NCI-H748 (cell line): ENCODE measurements around the gene SEC61A2.
A peak's percentile ranks its signal among the peaks of the same experiment; 100 is the strongest.
"Not testable (repeated sequence)": the region's sequence is repeated elsewhere in the genome, so short reads cannot be mapped to it uniquely, and the experiment has no call there.

ENCODE experiments used
- DNase-seq: peaks from one replicate; lab custom pipeline; 2025; ENCODE audit not compliant: unreplicated experiment; lab: John Stamatoyannopoulos, UW

Gene SEC61A2

GRCh38 chr10:12158111-12158510, 28.6 kb downstream of the SEC61A2 start:
- no peak for DNase-seq

DNA sequence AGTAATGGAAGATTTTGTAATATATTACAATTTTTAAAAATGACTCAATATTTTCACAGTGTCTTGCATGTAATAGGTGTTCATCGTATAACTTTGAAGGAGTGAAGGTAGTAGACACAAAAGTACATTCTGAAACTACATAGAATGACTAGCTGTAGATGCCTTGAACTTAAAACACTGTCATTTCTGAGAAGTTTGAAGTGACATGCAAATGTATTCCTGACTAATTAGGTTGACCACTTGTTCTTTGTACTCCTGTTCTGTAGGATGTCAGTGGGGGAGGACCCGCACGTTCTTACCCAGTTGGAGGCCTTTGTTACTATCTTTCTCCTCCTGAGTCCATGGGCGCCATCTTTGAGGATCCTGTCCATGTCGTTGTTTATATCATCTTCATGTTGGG, 31.2 kb downstream of the SEC61A2 start:
- DNase-seq, result no peak

- no peak for DNase-seq
Measured at GRCh38 chr10:12162927-12163326, 33.5 kb downstream of the SEC61A2 start.

DNA sequence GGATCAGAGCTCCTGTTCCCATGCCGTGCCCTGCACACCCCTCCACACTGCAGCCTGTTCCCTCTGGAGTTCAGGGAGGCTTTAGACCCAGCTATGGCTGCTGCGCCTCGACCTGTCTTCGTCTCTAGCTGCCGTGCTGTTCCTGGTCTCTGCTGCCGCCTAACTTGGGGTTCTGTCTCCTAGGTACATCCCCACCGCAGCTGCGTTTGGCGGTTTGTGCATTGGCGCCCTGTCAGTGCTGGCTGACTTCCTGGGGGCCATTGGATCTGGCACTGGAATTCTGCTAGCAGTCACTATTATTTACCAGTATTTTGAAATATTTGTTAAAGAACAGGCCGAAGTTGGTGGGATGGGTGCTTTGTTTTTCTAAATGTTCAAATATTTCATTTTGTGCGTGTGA, 34.6 kb downstream of the SEC61A2 start:
- DNase-seq, result no peak

DNA sequence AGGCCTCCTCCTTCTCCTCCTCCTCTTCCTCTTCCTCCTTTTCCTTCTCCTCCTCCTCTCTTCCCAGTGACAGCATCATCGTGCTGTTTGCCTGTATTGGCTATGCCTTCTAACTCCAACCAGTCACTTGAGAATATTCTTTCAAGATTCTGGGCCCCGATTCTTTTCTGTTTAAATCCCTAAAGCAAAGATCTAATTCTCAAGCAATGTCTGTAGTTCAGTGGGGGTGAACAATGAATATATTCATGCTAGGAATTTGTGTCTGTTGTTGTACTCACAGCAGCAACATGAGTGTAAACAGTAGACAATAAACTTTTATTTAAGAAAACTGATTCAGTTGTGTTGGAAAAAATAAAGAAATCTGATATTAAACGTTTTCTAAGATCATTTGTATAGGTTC, 35.6 kb downstream of the SEC61A2 start:
- DNase-seq, result no peak

GRCh38 chr10:12165999-12166775, 36.7 kb downstream of the SEC61A2 start:
- DNase-seq, result no peak

DNA sequence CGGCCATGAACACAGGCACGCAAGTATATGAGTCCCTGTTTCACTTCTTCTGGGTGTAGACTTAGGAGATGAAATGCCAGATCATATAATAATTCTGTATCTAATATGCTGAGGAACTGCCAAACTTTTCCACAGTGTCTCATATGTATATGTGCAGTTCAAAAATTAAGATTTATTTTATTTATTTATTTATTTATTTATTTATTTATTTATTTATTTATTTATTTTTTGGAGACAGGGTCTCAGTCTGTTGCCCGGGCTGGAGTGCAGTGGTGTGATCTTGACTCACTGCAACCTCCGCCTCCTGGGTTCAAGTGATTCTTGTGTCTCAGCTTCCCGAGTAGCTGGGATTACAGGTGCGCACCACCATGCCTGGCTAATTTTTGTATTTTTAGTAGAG, 42.0 kb downstream of the SEC61A2 start:
- not testable (repeated sequence) for DNase-seq

DNA sequence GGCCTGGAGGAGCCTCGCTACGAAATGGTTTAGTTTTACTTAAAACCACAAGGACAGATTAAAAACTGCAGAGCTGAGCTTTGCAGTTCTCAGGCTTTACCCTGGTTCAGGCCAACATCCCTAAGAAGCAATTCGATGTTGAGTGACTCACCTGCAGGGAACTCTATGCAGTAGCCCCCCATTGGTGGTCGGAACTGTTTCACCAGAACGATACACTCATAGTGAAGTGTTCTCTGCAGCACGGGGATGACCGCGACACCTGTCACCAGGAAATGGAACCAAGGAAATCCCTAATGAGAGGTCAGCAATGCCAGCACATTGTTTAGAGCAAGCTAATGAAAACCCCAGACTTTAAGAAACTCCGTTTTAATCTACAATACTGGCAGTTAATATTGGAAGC, 48.2 kb downstream of the SEC61A2 start:
- DNase-seq, result no peak

- DNase-seq, result no peak
Measured at GRCh38 chr10:12179606-12180170, 50.2 kb downstream of the SEC61A2 start.

GRCh38 chr10:12180221-12180974, 50.9 kb downstream of the SEC61A2 start:
- DNase-seq, result no peak

DNA sequence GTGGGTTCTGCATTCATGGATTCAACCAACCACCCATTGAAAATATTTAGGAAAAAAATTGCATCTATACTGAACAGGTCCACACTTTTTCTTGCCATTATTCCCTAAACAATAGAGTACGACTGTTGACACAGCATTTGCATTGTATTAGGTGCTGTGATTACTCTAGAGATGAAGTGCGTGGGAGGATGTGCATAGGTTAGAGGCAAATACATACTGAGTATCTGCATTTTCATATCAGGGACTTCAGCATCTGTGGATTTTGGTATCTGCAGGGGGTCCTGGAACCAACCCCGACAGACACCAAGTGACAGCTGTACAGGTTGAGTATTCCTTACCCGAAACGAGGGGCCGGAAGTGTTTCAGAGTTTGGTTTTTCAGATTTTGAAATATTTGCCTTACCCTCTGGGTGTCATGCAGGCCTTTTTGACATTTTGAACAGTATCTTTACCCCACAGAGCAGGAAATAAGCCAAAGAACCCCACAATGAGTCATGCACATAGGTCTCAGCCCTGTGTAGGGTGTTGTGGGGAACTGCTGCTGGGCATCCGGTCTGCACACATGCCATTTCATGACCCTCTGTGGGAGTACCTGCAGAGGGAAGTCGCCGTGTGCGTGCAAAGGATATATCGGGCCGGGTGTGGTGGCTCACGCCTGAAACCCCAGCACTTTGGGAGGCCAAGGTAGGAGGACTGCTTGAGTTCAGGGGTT, 51.7 kb downstream of the SEC61A2 start:
- DNase-seq, result no peak

DNA sequence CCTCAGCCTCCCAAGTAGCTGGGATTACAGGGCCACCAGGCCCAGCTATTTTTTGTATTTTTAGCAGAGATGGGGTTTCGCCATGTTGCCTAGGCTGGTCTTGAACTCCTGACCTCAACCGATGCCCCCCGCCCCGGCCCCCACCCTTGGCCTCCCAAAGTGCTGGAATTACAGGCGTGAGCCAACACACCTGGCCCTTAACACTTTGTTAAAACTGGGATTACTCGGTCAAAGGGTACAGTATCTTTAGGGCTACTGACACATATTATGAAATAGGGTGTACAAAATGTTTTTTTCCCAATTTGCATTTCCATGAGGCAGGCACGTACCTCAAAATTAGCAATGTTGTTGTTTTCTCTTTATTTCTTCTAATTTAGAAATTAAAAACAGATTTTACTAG, 54.7 kb downstream of the SEC61A2 start:
- no peak for DNase-seq

- DNase-seq, result no peak
Measured at GRCh38 chr10:12186323-12186722, 56.8 kb downstream of the SEC61A2 start.

GRCh38 chr10:12187321-12187905, 57.9 kb downstream of the SEC61A2 start:
- no peak for DNase-seq

DNA sequence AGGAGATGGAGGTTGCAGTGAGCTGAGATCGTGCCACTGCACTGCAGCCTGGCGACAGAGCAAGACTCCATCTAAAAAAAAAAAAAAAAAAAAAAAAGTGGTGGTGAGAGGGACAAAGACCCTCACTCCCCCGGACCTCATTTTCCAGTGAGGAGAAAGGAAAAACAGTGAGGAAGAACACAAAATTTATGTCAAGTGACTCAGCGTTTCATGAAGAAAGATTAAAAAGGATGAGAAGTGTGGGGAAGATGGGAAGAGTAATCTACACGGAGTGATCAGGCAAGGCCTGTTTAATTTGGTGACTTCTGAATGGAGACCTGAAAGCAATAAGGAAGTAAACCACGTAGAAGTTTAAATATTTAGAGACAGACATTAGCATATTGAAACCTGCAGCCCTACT, 59.2 kb downstream of the SEC61A2 start:
- DNase-seq, result no peak

DNA sequence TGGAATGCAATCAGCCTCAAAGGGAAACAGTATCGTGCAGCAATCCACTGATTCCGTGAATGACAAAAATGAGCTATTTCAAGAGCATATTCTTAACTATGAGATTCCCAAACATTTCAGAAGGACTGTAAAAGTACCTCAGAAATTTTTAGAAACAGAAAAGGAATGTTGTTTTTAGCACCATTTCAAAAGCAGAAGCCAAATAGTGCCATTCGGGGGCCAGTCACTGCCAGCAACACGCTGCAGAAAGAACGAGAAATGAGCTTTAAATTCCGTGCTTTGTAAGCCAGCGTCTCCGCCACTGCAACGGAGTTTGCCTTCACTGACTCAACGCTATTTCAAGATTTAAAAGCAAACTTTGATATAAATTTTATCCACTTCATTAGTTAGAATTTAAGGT, 59.9 kb downstream of the SEC61A2 start:
- no peak for DNase-seq

DNA sequence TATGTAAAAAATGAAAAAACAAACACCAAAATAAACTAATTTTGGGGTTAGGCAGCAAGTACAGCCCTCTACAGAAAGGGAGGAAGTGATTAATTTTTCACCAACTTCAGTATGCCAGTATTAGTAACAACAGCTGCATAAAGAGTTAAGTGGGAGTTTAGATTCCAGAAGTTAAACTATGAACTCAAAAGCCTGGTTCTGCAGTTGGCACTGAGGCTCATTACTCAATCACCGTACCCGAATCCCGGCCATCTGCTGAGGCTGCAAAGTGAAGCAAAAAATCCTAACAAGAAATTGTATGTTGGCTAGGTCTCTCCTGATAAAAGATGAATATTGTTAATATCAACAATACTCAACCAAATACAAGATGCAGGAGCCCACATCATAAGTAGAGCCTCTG, 62.2 kb downstream of the SEC61A2 start:
- no peak for DNase-seq

GRCh38 chr10:12193193-12193592, 63.7 kb downstream of the SEC61A2 start:
- no peak for DNase-seq

DNA sequence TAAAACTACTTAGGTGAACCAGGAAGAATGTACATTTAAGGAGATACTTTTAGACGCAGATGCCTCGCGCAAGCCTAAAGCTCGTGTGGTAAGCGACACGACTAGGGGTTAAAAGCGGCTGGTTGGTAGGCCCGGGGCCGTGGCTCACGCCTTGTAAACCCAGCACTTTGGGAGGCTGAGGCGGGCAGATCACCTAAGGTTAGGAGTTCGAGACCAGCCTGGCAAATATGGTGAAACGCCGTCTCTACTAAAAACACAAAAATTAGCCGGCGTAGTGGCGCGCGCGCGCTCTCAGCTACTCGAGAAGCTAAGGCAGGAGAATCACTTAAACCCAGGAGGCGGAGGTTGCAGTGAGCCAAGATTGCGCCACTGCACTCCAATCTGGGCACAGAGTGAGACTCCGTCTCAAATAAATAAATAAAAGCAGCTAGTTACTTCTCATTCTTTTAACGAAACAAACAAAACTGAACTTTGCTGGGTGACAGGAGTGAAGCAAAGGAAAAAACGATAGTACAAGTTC, 65.3 kb downstream of the SEC61A2 start:
- DNase-seq, result peak; percentile 20

DNA sequence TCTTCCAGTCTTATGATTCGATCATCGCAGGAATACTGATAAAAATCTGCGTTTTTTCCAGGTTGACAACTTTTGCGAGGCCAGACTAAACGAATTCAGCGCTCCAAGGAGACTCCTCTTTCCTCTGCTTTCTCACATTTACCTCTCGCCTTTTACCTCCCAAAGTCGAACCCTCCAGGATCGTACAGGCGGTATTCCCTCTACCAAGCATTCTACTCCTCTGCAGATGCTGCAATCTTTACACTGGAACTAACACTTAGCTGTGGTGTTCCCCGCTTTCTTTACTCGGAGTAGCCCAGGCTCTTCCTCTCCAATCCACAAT, 65.8 kb downstream of the SEC61A2 start:
- no peak for DNase-seq
